HUES48 (cell line): ENCODE data around the gene ROBO2.

Source experiments
- H3K27ac ChIP-seq: one replicate; pipeline ENCODE4 v1.7.0; 2013; ENCODE audit warnings: low read depth, low read length, inconsistent platforms
- H3K27me3 ChIP-seq: 2 replicates; pipeline ENCODE4 v1.6.1; 2013; ENCODE audit warnings: mild to moderate bottlenecking, low read length; ENCODE audit not compliant: control insufficient read depth, insufficient read depth
- H3K36me3 ChIP-seq: 2 replicates; pipeline ENCODE4 v1.6.1; 2013; ENCODE audit warnings: low read length; ENCODE audit not compliant: control insufficient read depth, insufficient read depth
- H3K4me1 ChIP-seq: 2 replicates; pipeline ENCODE4 v1.6.1; 2013; ENCODE audit warnings: mild to moderate bottlenecking, low read length; ENCODE audit not compliant: control insufficient read depth, insufficient read depth
- H3K4me3 ChIP-seq: 2 replicates; pipeline ENCODE4 v1.5.1; 2013; ENCODE audit warnings: mild to moderate bottlenecking, low read depth, low read length
- H3K9ac ChIP-seq: 2 replicates; pipeline ENCODE4 v1.6.1; 2013; ENCODE audit warnings: mild to moderate bottlenecking, low read depth, low read length, moderate library complexity
- H3K9me3 ChIP-seq: 2 replicates; pipeline ENCODE4 v1.6.1; 2013; ENCODE audit warnings: low read length; ENCODE audit not compliant: control insufficient read depth, insufficient read depth

ROBO2 gene

DNA sequence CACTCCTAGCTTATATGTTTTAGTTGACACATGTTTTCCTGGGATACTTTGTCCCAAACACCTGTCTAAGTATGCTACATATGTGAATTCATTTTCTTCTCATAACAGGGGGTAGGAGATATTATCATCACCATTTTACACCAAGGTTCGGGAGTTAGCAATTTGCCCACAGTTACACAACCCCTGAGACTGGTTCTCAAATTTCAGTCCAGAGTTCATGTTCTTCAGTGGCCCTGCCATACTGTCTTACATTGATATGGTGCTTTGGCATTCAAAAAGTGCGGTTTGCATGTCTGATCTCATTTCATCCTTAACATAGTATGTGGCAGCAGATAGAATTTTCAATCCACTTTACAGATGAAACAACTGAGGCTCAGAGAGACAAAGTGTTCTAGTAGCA lies 38.4 kb downstream of the ROBO2 start:
- Histone ChIP-seq H3K9ac (no peak overlapping the region), H3K36me3 (no peaks in the 10 kb centered on the region), H3K27ac (no peak overlapping the region), H3K4me3 (no peak overlapping the region), H3K4me1 (peaks cover 29% of the 10 kb centered on the region), H3K9me3 (no peaks in the 10 kb centered on the region), H3K27me3 (no peaks in the 10 kb centered on the region)

DNA sequence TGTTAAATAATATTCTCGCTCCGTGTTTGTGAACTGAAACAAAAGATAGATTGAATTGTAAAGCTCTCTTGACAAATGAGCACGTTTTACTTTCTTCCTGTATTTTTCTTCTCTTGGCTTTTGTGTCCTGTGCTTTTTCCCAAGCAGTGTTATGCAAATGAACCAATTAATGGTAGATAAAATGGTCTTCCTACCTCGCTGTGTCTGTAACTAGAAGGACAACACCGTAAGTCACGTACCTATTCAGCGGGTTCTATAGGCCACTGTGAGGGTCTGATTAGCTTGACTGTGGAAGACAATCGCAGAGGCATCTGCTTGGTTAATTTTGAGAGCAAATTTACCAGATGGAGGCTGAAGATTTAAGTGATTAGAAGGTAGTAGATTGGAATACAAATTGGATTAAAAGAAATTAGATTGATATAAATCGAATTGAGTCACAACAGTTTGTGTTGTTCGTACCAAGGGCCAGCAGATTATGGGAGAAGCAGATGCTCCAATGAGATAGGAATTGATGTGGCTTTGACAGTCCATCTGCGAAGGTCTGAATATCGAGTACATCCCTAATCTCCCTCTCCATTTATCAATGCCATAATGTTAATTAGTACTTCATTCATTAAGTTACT lies 40.2 kb downstream of the ROBO2 start:
- H3K36me3 ChIP-seq: no peaks in the 10 kb centered on the region
- H3K4me3 ChIP-seq: peak overlapping the region; percentile 20; the same call in 1 of the 2 replicates
- peaks cover 23% of the 10 kb centered on the region for H3K4me1 ChIP-seq
- H3K9ac ChIP-seq: no peak overlapping the region
- H3K27me3 ChIP-seq: no peaks in the 10 kb centered on the region
- peak overlapping the region; percentile 88 for H3K27ac ChIP-seq
- H3K9me3 ChIP-seq: no peaks in the 10 kb centered on the region

- no peak overlapping the region for H3K4me3 ChIP-seq
- H3K27me3 ChIP-seq: no peaks in the 10 kb centered on the region
- H3K27ac ChIP-seq: no peak overlapping the region
- no peaks in the 10 kb centered on the region for H3K9me3 ChIP-seq
- no peak overlapping the region for H3K9ac ChIP-seq
- no peaks in the 10 kb centered on the region for H3K36me3 ChIP-seq
- peaks cover 23% of the 10 kb centered on the region for H3K4me1 ChIP-seq
Measured at GRCh38 chr3:77081240-77081661, 41.4 kb downstream of the ROBO2 start.

GRCh38 chr3:77084511-77084910 lies 44.6 kb downstream of the ROBO2 start:
- H3K9me3 ChIP-seq: no peaks in the 10 kb centered on the region
- peaks cover 20% of the 10 kb centered on the region for H3K4me1 ChIP-seq
- H3K9ac ChIP-seq: no peak overlapping the region
- no peaks in the 10 kb centered on the region for H3K36me3 ChIP-seq
- no peaks in the 10 kb centered on the region for H3K27me3 ChIP-seq
- H3K4me3 ChIP-seq: no peak overlapping the region
- no peak overlapping the region for H3K27ac ChIP-seq

- Histone ChIP-seq H3K9ac (no peak overlapping the region), H3K4me3 (no peak overlapping the region), H3K9me3 (no peaks in the 10 kb centered on the region), H3K27ac (no peak overlapping the region), H3K36me3 (no peaks in the 10 kb centered on the region), H3K27me3 (no peaks in the 10 kb centered on the region), H3K4me1 (peaks cover 2% of the 10 kb centered on the region)
Measured at GRCh38 chr3:77086408-77086807, 46.5 kb downstream of the ROBO2 start.

DNA sequence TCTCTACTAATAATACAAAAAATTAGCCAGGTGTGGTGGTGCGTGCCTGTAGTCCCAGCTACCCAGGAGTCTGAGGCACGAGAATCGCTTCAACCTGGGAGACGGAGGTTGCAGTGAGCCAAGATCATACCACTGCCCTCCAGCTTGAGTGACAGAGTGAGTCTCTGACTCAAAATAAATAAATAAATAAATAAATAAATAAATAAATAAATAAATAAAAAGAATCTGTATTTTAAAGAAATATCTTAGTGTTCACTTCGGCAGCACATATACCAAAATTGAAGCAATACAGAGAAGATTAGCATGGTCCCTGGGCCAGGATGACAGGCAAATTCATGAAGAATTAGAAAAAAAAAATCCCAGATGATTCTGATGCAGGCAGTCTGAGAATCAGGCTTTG lies 51.9 kb downstream of the ROBO2 start:
- no peak overlapping the region for H3K4me3 ChIP-seq
- H3K27ac ChIP-seq: no peak overlapping the region
- H3K9me3 ChIP-seq: no peaks in the 10 kb centered on the region
- H3K27me3 ChIP-seq: no peaks in the 10 kb centered on the region
- no peak overlapping the region for H3K9ac ChIP-seq
- H3K36me3 ChIP-seq: no peaks in the 10 kb centered on the region
- peaks cover 5% of the 10 kb centered on the region; the same call in 1 of the 2 replicates for H3K4me1 ChIP-seq

- H3K4me1 ChIP-seq: peaks cover 5% of the 10 kb centered on the region; the same call in 1 of the 2 replicates
- no peak overlapping the region for H3K9ac ChIP-seq
- no peaks in the 10 kb centered on the region for H3K36me3 ChIP-seq
- H3K27me3 ChIP-seq: no peaks in the 10 kb centered on the region
- no peak overlapping the region for H3K4me3 ChIP-seq
- no peak overlapping the region for H3K27ac ChIP-seq
- no peaks in the 10 kb centered on the region for H3K9me3 ChIP-seq
Measured at GRCh38 chr3:77093101-77093500, 53.2 kb downstream of the ROBO2 start.

DNA sequence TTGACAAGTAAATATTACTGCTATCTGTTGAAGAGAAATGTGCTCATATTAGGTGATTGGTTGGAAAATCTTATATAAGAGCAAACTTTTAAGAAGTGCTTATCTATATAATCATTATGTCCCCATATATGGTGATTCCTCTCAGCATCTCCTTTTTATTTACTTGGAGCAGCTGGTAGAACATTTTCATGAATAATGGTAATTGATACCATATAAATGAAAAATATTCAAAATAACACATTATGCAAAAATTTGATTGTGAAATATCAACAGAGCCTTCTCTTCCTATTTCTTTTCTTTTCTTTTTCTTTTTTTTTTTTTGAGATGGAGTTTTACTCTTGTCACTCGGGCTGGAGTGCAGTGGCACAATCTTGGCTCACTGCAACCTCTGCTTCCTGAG lies 56.2 kb downstream of the ROBO2 start:
- H3K36me3 ChIP-seq: no peaks in the 10 kb centered on the region
- no peak overlapping the region for H3K4me3 ChIP-seq
- H3K4me1 ChIP-seq: peaks cover 5% of the 10 kb centered on the region; the same call in 1 of the 2 replicates
- no peaks in the 10 kb centered on the region for H3K27me3 ChIP-seq
- H3K27ac ChIP-seq: no peak overlapping the region
- H3K9ac ChIP-seq: no peak overlapping the region
- H3K9me3 ChIP-seq: no peaks in the 10 kb centered on the region

- Histone ChIP-seq H3K27me3 (no peaks in the 10 kb centered on the region), H3K4me1 (peaks cover 5% of the 10 kb centered on the region; the same call in 1 of the 2 replicates), H3K4me3 (no peak overlapping the region), H3K36me3 (no peaks in the 10 kb centered on the region), H3K9me3 (no peaks in the 10 kb centered on the region), H3K27ac (no peak overlapping the region), H3K9ac (no peak overlapping the region)
Measured at GRCh38 chr3:77096966-77097890, 57.3 kb downstream of the ROBO2 start.

DNA sequence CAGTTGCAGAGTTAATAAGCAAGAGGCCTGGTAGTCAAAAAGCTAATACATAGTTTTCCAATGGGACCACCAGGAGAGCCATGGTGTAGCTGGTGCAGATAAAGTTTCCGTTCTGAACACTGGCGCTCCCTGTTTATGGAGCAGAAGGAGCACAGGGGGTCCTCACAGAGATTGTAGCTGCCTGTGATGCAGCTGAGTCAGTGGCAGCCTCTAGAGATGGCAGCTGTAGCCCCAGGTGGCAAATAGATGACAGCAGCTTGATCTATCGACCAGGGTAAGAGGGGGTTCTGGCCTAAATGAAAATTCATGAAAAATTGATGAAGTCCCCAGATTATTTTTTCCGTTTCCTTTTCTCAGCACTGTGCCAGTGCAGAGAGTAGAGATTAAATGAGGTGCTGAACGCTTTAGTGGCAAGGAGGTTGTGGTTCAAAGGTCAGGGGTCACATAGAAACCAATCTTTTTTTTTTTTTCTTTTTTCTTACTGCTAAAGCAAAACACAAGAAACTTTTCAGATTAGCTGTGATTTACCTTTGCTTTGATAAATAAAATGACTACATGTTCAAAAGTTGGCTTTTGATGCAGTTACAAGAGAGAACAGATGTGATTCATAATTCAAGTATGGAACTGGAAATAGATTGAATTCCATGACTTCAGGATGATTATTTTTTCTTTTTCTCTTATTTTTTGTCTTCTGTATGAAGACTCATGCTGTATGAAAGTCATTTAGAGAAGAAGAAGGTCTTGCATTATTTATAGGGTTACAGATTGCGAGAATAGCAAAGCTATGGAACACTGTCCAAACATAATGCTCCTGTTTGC lies 63.3 kb downstream of the ROBO2 start:
- no peaks in the 10 kb centered on the region for H3K27me3 ChIP-seq
- H3K9me3 ChIP-seq: no peaks in the 10 kb centered on the region
- no peaks in the 10 kb centered on the region for H3K4me1 ChIP-seq
- H3K4me3 ChIP-seq: no peak overlapping the region
- H3K27ac ChIP-seq: no peak overlapping the region
- no peak overlapping the region for H3K9ac ChIP-seq
- no peaks in the 10 kb centered on the region for H3K36me3 ChIP-seq
